Dendritic cell treated with granulocyte-macrophage colony-stimulating factor and Interleukin-4, amounts not matched to agents 40 ng/mL and 50 ng/mL, for 4 days (primary cell): ENCODE results near the gene ST3GAL5.
"Not testable (repeated sequence)": the region's sequence is repeated elsewhere in the genome, so short reads cannot be mapped to it uniquely, and the experiment has no call there.

Experiments used
- H3K27ac Mint-ChIP-seq: one replicate; pipeline ENCODE4 v1.8.0; 2022; ENCODE audit warnings: mild to moderate bottlenecking, mixed read lengths
- H3K27me3 Mint-ChIP-seq: one replicate; pipeline ENCODE4 v1.8.0; 2022; ENCODE audit warnings: mild to moderate bottlenecking, mixed read lengths
- H3K36me3 Mint-ChIP-seq: one replicate; pipeline ENCODE4 v1.8.0; 2022; ENCODE audit warnings: low read depth, mixed read lengths
- H3K4me1 Mint-ChIP-seq: one replicate; pipeline ENCODE4 v1.8.0; 2022; ENCODE audit warnings: low read depth, mixed read lengths
- H3K4me3 Mint-ChIP-seq: one replicate; pipeline ENCODE4 v1.8.0; 2022; ENCODE audit warnings: mild to moderate bottlenecking, moderate library complexity, mixed read lengths
- H3K9me3 Mint-ChIP-seq: one replicate; pipeline ENCODE4 v1.8.0; 2022; ENCODE audit warnings: mixed read lengths
- intact Hi-C: fragments of 100-400 bp; cut with micrococcal nuclease; formaldehyde crosslinking; loops from one replicate; pipeline ENCODE4 v1.15.0; 2022

ST3GAL5 gene

GRCh38 chr2:85909005-85909404, 20.2 kb upstream of the ST3GAL5 start:
- H3K4me3 Mint-ChIP-seq = no peak overlapping the region
- H3K9me3 Mint-ChIP-seq = no peaks in the 10 kb centered on the region
- intact Hi-C loops = no loop called here
- H3K36me3 Mint-ChIP-seq = no peaks in the 10 kb centered on the region
- H3K27ac Mint-ChIP-seq = peak overlapping the region; percentile 21
- H3K4me1 Mint-ChIP-seq = peaks cover 40% of the 10 kb centered on the region
- no peaks in the 10 kb centered on the region for H3K27me3 Mint-ChIP-seq

DNA sequence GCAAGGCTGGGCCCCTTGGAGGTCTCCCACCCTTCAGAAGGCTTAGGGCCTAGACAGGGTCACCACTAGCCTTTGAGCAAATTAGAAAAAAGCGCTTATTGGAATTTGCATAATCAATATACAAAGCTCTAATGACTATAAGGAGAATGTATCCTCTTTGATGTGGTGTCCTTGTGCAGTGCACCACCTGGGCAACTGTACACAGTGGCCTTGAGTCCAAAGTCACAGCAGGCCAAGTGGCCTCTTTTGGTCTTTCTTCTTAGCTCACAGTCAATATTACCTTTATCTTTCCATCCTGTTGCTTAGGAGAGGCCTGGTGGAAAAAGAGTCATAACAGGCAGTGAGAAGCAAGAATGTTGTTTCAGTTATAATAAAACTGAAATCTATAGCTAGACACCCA, 19.7 kb upstream of the ST3GAL5 start:
- Mint-ChIP-seq H3K4me1 (peaks cover 35% of the 10 kb centered on the region), H3K27ac (no peak overlapping the region), H3K27me3 (no peaks in the 10 kb centered on the region), H3K36me3 (no peaks in the 10 kb centered on the region), H3K4me3 (no peak overlapping the region), H3K9me3 (no peaks in the 10 kb centered on the region)
- intact Hi-C loops = no loop called here

- Mint-ChIP-seq H3K27ac (peak overlapping the region; percentile 51), H3K9me3 (no peaks in the 10 kb centered on the region), H3K36me3 (no peaks in the 10 kb centered on the region), H3K4me3 (no peak overlapping the region), H3K4me1 (peaks cover 34% of the 10 kb centered on the region), H3K27me3 (no peaks in the 10 kb centered on the region)
- intact Hi-C loops = no loop called here
Observed at GRCh38 chr2:85907671-85908157, 18.9 kb upstream of the ST3GAL5 start.

- no peaks in the 10 kb centered on the region for H3K36me3 Mint-ChIP-seq
- intact Hi-C loops = no loop called here
- no peaks in the 10 kb centered on the region for H3K9me3 Mint-ChIP-seq
- H3K27me3 Mint-ChIP-seq = no peaks in the 10 kb centered on the region
- peaks cover 34% of the 10 kb centered on the region for H3K4me1 Mint-ChIP-seq
- H3K27ac Mint-ChIP-seq = peak overlapping the region; percentile 51
- no peak overlapping the region for H3K4me3 Mint-ChIP-seq
Observed at GRCh38 chr2:85906748-85907147, 18.0 kb upstream of the ST3GAL5 start.

DNA sequence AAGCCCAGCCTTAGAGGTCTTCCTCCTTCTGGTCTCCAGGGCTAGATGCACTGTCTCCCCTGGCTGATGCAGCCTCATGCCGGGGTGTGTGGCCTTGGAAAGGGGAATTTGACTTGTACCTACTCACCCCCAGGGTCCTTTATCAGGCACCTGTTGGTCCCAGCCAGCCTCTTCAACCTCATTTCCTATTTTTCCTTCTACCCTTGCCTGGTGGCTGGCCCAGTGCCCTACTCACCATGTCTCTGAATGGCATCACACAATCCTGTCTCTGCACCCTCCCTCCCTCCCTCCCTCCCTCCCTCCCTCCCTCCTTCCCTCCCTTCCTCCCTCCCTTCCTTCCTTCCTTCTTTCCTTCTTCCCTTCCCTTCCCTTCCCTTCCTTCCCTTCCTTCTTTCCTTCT, 17.1 kb upstream of the ST3GAL5 start:
- intact Hi-C loops = no loop called here
- Mint-ChIP-seq H3K27me3 (no peaks in the 10 kb centered on the region), H3K4me1 (peaks cover 34% of the 10 kb centered on the region), H3K9me3 (no peaks in the 10 kb centered on the region), H3K36me3 (no peaks in the 10 kb centered on the region), H3K4me3 (no peak overlapping the region), H3K27ac (peak overlapping the region; percentile 54)

DNA sequence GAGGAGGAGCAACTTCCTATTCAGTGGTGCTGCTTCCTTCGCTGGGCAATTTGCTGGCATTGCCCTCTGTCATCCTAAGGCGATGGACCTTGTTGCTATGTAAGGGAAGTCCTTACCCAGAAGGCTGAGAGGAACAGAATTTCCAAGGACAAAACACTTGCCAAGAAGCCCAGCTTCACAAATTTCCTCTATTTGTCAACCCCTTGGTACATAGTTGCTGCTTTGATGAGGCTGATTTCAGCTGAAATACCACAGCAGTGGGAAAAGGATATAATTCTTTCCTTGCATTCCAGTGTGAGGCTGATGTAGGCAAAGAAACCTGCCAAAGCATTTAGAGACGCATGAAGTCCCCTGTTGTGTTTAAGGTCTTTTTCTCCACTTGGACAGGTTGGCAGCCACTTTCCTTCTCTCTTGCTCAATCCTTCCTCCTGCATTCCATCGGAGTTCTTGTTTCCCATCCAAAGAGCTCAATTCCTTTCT, 16.4 kb upstream of the ST3GAL5 start:
- no peaks in the 10 kb centered on the region for H3K36me3 Mint-ChIP-seq
- no peaks in the 10 kb centered on the region for H3K9me3 Mint-ChIP-seq
- intact Hi-C loops = no loop called here
- H3K27me3 Mint-ChIP-seq = no peaks in the 10 kb centered on the region
- H3K27ac Mint-ChIP-seq = peak overlapping the region; percentile 54
- no peak overlapping the region for H3K4me3 Mint-ChIP-seq
- peaks cover 34% of the 10 kb centered on the region for H3K4me1 Mint-ChIP-seq

DNA sequence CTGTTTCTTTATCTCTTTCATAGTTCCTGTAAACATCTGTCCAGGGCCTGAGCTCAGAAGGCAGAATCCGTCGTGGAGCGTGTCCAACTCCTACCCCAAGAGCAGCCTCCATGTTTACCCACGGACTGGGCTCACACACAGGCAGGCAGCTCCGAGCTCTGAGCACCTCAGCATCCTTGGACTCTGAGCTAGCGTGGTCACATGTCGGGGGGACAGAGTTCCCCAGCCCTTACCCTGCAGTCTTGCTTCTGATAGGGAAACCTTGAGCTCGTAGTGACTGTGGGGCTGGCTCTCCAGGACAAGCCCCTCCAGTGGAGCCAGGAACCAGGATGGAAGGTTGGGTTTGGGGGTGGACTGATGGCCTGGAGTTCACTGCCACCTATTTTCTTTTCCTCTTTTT, 15.1 kb upstream of the ST3GAL5 start:
- intact Hi-C loops = no loop called here
- Mint-ChIP-seq H3K4me3 (no peak overlapping the region), H3K9me3 (no peaks in the 10 kb centered on the region), H3K4me1 (peaks cover 29% of the 10 kb centered on the region), H3K27ac (no peak overlapping the region), H3K27me3 (no peaks in the 10 kb centered on the region), H3K36me3 (no peaks in the 10 kb centered on the region)

DNA sequence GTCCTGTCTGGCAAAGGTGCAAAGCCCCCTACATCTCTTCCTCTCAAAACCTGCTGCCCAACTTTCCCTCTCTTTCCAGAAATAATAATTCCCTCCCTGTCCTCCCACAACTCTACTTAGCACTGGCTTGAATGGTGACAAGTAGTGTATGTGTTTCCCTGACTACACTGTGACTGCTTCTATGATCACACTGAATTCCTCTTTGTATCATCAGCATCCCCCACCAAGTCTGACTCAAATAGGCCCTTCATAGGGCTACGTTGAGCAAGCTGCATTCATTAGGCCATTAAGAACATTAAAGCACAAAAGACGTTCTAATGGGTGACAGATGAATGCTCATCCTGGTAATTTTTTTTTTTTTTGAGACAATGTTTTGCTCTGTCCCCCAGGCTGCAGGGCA, 13.7 kb upstream of the ST3GAL5 start:
- intact Hi-C loops = no loop called here
- Mint-ChIP-seq H3K27ac (no peak overlapping the region), H3K4me3 (no peak overlapping the region), H3K9me3 (peaks cover 8% of the 10 kb centered on the region), H3K4me1 (peaks cover 32% of the 10 kb centered on the region), H3K36me3 (no peaks in the 10 kb centered on the region), H3K27me3 (no peaks in the 10 kb centered on the region)

- H3K9me3 Mint-ChIP-seq = peaks cover 8% of the 10 kb centered on the region
- H3K36me3 Mint-ChIP-seq = no peaks in the 10 kb centered on the region
- H3K27ac Mint-ChIP-seq = no peak overlapping the region
- intact Hi-C loops = no loop called here
- H3K4me3 Mint-ChIP-seq = no peak overlapping the region
- peaks cover 27% of the 10 kb centered on the region for H3K4me1 Mint-ChIP-seq
- H3K27me3 Mint-ChIP-seq = no peaks in the 10 kb centered on the region
Observed at GRCh38 chr2:85901155-85901554, 12.4 kb upstream of the ST3GAL5 start.

DNA sequence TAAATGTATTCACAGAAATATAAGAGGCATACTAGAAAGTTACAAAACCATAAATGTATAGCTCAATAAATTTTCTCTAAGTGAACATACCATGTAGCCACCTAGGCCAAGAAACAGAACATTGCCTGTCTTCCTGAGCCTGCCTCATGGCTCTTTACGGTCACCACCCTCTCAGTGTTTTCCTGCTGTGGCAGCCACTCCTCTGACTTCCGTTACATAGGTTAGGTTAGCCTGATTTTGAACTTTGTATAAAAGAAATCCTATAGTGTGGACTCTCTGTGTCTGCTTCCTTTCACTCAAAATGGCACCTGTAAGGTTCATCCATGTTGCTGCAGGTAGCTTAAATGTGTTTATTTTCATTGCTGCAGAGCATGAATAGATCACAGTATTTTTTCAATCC, 11.6 kb upstream of the ST3GAL5 start:
- H3K4me3 Mint-ChIP-seq = no peak overlapping the region
- H3K27me3 Mint-ChIP-seq = no peaks in the 10 kb centered on the region
- H3K36me3 Mint-ChIP-seq = peaks cover 2% of the 10 kb centered on the region
- H3K27ac Mint-ChIP-seq = no peak overlapping the region
- intact Hi-C loops = no loop called here
- peaks cover 14% of the 10 kb centered on the region for H3K9me3 Mint-ChIP-seq
- peaks cover 19% of the 10 kb centered on the region for H3K4me1 Mint-ChIP-seq

DNA sequence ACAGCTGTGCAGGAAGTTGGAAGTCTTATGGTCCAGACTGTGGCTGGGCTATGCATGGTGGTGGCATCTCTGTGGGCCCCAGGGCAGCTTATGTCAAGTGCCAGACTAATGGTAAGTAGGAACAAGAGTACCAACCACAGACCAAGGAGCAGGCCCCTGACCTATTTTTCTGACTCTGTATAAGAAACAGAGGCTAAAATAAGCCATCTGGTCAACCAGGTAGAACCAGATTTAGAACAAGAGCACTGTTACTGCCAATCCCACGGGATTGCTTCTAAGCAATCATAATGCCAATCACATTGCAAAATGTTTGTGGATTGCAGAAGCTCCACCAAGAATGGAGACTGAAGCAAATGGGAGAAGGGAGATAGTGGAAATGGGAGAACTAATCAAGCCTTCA, 11.1 kb upstream of the ST3GAL5 start:
- peaks cover 19% of the 10 kb centered on the region for H3K4me1 Mint-ChIP-seq
- intact Hi-C loops = no loop called here
- no peak overlapping the region for H3K4me3 Mint-ChIP-seq
- H3K36me3 Mint-ChIP-seq = peaks cover 7% of the 10 kb centered on the region
- peaks cover 19% of the 10 kb centered on the region for H3K9me3 Mint-ChIP-seq
- no peaks in the 10 kb centered on the region for H3K27me3 Mint-ChIP-seq
- H3K27ac Mint-ChIP-seq = no peak overlapping the region

DNA sequence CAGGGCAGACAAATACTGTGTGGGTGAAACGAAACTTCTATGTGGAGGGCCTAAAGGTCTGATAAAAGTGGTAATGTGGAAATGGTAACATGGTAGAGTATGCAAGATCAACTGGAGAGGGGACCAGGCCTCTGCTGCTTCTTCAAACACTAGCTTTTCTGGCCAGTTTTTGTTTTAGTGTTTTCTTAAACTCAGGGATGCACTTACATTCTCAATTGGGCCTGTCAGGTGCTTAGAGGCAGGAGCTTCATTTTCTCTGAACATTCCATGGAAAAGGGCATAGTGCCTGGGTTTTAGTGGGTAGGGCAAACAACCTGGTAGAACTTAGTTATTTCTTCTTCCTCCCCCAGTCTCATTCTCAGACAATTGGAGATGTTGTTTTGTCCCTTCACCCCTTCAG, 10.5 kb upstream of the ST3GAL5 start:
- intact Hi-C loops = no loop called here
- H3K27ac Mint-ChIP-seq = no peak overlapping the region
- H3K9me3 Mint-ChIP-seq = peaks cover 25% of the 10 kb centered on the region

DNA sequence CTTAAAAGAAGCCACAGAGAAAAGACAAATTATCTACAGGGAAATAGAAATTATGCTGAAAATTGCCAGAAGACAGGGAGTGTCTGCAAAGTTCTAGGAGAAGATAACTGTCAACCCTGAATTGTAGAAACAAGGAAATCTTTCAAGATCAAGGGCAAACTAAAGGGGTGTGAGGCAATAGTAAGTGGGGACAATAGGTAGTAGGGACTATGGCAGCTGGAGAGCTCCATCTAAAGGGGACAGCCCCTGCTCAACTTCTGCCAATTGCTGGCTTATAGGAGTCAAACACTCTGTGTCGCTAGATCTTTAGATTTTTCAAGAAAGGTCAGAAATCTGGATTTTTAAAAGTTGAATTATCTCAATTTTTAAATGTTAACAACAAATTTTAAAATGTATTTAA, 10.1 kb upstream of the ST3GAL5 start:
- Mint-ChIP-seq H3K4me3 (no peak overlapping the region), H3K27ac (no peak overlapping the region), H3K36me3 (peaks cover 8% of the 10 kb centered on the region), H3K9me3 (peaks cover 26% of the 10 kb centered on the region), H3K4me1 (peaks cover 24% of the 10 kb centered on the region), H3K27me3 (no peaks in the 10 kb centered on the region)
- intact Hi-C loops = no loop called here

More for the DNA sequence above, 10.5 kb upstream of the ST3GAL5 start:
- no peak overlapping the region for H3K4me3 Mint-ChIP-seq
- H3K27me3 Mint-ChIP-seq = no peaks in the 10 kb centered on the region
- H3K36me3 Mint-ChIP-seq = peaks cover 8% of the 10 kb centered on the region
- H3K4me1 Mint-ChIP-seq = peaks cover 20% of the 10 kb centered on the region

DNA sequence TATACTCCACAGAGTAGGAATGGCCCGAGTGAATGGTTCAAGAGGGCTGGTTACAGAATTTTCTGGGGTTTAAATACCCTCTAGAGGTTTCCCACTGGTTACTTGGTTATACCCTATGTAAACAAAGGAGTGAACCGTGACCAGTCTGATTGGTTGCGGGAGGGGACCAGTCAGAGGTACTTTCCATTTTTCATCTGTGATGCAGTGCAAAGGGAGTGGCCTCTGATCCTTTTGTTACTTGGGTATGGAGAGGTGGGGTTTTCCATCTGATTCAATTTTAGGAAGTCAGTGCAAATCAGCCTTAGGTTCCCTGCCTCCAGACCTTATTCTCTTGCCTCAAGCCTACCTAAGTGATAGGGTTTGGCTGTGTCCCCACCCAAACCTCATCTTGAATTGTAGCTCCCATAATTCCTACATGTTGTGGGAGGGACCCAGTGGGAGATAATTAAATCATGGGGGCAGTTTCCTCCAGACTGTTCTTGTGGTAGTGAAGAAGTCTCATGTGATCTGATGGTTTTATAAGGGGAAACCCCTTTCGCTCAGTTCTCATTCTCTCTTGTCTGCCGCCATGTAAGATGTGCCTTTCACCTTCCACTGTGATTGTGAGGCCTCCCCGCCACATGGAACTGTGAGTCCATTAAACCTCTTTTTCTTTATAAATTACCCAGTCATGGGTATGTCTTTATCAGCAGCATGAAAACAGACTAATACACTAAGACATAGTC, 5.9 kb upstream of the ST3GAL5 start:
- H3K36me3 Mint-ChIP-seq, H3K4me3 Mint-ChIP-seq, H3K27me3 Mint-ChIP-seq, intact Hi-C loops: not testable (repeated sequence)
- H3K9me3 Mint-ChIP-seq = peaks cover 26% of the 10 kb centered on the region
- peak overlapping the region; percentile 14 for H3K27ac Mint-ChIP-seq
- H3K4me1 Mint-ChIP-seq = peaks cover 54% of the 10 kb centered on the region
